ENCODE measurements around the gene PRKCA. TPM values are rescaled to one million over a fixed set of nuclear protein-coding genes. Genes with fewer than 3 reads are reported as not detected.

PRKCA gene
- total RNA-seq, 1 donor from 2014 or later = 2.2 TPM

DNA sequence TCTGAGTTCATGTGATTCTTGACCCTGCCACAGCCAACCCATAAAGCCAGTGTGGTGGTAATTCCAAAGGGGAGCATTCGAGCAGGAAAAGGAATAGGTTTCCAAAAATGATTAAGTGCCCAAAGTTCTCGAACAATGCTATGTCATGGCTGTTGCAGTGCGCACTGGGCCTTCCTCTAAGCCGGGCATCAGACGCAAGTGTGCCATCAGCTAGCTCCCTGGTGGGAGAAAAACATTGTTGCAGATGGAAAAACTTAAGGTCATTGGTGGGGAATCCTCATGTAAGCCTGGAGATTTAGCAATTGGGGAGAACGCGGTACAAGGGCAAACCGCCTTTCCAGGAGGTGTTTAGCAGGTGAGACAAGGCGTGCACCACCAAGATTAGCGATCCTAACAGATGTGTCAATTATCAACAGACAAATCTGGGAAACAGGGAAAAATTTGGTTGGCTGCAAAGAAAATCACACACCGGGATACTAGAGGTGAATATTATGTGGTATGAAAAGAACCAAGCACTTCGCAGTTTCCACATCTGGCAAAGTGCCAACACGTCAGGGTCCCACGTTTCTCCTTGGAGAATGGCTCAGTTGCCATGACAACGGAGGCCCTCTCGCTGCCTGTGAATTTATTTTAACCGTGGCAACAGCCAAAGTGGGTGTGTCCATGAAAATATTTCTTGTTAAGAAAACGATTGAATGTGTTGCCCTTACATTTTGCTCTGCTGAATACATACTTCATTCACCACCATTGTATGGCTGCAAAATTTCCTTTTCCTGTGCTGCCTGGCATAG is 414.0 kb downstream of the PRKCA start:
- H3K27me3 Mint-ChIP-seq = peaks cover 10% of the 10 kb centered on the region
- TF ChIP-seq, protein P1, sequence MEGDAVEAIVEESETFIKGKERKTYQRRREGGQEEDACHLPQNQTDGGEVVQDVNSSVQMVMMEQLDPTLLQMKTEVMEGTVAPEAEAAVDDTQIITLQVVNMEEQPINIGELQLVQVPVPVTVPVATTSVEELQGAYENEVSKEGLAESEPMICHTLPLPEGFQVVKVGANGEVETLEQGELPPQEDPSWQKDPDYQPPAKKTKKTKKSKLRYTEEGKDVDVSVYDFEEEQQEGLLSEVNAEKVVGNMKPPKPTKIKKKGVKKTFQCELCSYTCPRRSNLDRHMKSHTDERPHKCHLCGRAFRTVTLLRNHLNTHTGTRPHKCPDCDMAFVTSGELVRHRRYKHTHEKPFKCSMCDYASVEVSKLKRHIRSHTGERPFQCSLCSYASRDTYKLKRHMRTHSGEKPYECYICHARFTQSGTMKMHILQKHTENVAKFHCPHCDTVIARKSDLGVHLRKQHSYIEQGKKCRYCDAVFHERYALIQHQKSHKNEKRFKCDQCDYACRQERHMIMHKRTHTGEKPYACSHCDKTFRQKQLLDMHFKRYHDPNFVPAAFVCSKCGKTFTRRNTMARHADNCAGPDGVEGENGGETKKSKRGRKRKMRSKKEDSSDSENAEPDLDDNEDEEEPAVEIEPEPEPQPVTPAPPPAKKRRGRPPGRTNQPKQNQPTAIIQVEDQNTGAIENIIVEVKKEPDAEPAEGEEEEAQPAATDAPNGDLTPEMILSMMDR (IDR thresholded peaks at IDR 0.05) = no peak
- ChIA-PET CTCF (interaction anchor here (0.6 kb wide), 1 partner anchor 187 kb away, joined by 3 read pairs; no protein-coding TSS in a partner anchor), POLR2A (no interaction called here)
- DNase-seq (no peak), ATAC-seq (ENCODE audit: low read depth) (no peak)
- intact Hi-C loops (cut with micrococcal nuclease) = loop anchor here (5.0 to 10.0 kb wide), 2 partner anchors 368 to 971 kb away; no protein-coding TSS in a partner anchor
- H3K4me3 Mint-ChIP-seq = no peak overlapping the region
- H3K9me3 Mint-ChIP-seq = no peaks in the 10 kb centered on the region
- no peak overlapping the region for H3K27ac Mint-ChIP-seq
- no peaks in the 10 kb centered on the region for H3K36me3 Mint-ChIP-seq (ENCODE audit: low read depth)
- no peaks in the 10 kb centered on the region for H3K4me1 Mint-ChIP-seq

DNA sequence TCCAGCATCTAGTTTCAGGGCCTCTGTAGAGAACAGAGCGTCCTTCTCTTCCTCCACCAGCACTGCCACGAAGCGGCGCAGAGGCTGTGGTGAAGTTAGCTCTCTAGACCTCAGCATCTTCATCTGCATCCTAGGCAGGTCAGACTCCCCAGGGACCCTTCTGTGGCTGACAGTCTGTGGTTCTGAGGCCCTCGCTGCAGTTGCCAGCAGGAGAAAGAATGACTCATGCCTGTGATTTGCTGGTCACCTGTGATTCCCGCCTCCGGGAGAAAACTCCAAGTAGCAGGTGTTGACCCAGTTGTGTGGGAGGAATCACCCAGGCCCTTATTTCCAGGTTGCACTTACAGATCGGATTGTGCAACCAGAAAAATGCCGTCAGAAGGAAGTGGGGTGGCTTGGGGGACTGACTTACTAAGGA is 415.2 kb downstream of the PRKCA start:
- Mint-ChIP-seq H3K36me3 (ENCODE audit: low read depth) (no peaks in the 10 kb centered on the region), H3K4me3 (no peak overlapping the region), H3K4me1 (no peaks in the 10 kb centered on the region), H3K9me3 (no peaks in the 10 kb centered on the region), H3K27ac (no peak overlapping the region), H3K27me3 (peaks cover 10% of the 10 kb centered on the region)
- peak; percentile 71 for ATAC-seq (ENCODE audit: low read depth)
- ChIA-PET CTCF (no interaction called here), POLR2A (no interaction called here)
- intact Hi-C loops (cut with micrococcal nuclease) = loop anchor here (5.0 to 10.0 kb wide), 2 partner anchors 367 to 970 kb away; no protein-coding TSS in a partner anchor
- DNase-seq = no peak
- TF ChIP-seq, protein P1 (IDR thresholded peaks at IDR 0.05) = no peak

DNA sequence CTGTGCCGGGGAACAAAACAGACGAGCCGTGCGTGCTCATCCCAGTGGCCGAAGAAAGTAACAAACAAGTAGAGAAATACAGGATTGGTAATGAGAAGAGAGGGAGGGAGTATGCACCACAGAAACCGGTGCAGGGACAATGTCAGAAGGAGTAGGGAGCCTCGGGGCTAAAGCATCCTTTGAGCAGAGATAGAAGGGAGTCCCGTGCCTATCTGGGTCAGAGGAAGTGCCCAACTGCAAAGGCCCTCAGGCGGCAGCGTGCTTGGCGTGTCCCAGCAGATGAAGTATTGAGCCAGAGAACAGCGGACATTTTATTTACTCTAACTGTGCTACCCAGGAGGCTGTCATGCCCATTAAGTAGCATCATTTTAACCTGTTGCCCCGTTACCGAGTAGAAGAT is 417.6 kb downstream of the PRKCA start:
- Mint-ChIP-seq H3K27me3 (peaks cover 7% of the 10 kb centered on the region), H3K36me3 (ENCODE audit: low read depth) (no peaks in the 10 kb centered on the region), H3K4me1 (no peaks in the 10 kb centered on the region), H3K9me3 (no peaks in the 10 kb centered on the region), H3K4me3 (no peak overlapping the region), H3K27ac (no peak overlapping the region)
- no peak for ATAC-seq (ENCODE audit: low read depth)
- CTCF ChIA-PET = no interaction called here
- POLR2A ChIA-PET = no interaction called here
- TF ChIP-seq, protein P1 (IDR thresholded peaks at IDR 0.05) = no peak
- intact Hi-C loops (cut with micrococcal nuclease) = loop anchor here (10.0 kb wide), 1 partner anchor 1745 kb away; no protein-coding TSS in a partner anchor
- DNase-seq = no peak

DNA sequence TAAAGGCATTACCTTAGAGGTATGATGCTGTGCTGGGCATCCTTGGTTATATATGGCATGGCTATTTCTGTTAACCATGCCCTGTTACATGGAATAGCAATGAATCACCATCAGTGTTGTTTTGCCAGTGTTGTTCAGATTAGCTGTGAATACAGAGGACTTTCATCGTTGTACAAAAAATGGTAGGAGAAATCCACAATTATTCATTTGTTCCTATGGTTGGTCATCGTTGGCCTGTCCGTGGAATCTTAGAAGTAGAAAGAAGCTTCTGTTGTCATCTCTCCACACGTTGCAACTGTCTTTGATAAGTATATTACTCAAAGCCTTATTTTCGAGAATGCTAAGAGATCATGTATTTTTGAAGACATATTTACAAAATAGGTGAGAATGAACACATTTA is 418.2 kb downstream of the PRKCA start:
- Mint-ChIP-seq H3K27me3 (peaks cover 7% of the 10 kb centered on the region), H3K27ac (no peak overlapping the region), H3K4me3 (no peak overlapping the region), H3K4me1 (no peaks in the 10 kb centered on the region), H3K9me3 (no peaks in the 10 kb centered on the region), H3K36me3 (ENCODE audit: low read depth) (no peaks in the 10 kb centered on the region)
- ATAC-seq (ENCODE audit: low read depth) (no peak), DNase-seq (no peak)
- intact Hi-C loops (cut with micrococcal nuclease) = loop anchor here (10.0 kb wide), 1 partner anchor 1744 kb away; no protein-coding TSS in a partner anchor
- TF ChIP-seq, protein P1 (IDR thresholded peaks at IDR 0.05) = no peak
- POLR2A ChIA-PET = no interaction called here
- CTCF ChIA-PET = no interaction called here

DNA sequence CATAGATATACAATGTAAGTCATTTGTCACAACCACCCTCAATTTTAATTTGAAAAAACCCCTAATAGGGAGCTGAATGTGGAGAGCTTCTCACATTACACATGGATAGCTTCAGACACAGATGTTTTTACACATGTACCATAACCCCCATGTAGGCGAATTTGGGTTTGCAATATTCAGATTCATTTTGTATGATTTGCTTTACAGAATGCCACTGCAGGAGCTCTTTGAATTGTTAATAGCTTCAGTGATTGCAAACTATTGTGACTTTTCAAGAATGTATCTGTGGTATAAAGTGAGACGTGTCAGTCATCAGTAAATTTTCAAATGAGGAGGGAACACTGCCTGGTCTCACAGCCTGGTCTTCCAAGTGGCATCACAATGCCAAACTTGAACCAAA is 419.9 kb downstream of the PRKCA start:
- no peaks in the 10 kb centered on the region for H3K36me3 Mint-ChIP-seq (ENCODE audit: low read depth)
- intact Hi-C loops (cut with micrococcal nuclease) = loop anchor here (10.0 kb wide), 1 partner anchor 1742 kb away; no protein-coding TSS in a partner anchor
- no peak for DNase-seq
- ATAC-seq (ENCODE audit: low read depth) = no peak
- no peaks in the 10 kb centered on the region for H3K9me3 Mint-ChIP-seq
- no peak overlapping the region for H3K4me3 Mint-ChIP-seq
- peaks cover 8% of the 10 kb centered on the region for H3K27me3 Mint-ChIP-seq
- H3K27ac Mint-ChIP-seq = no peak overlapping the region
- ChIA-PET POLR2A (no interaction called here), CTCF (no interaction called here)
- TF ChIP-seq, protein P1 (IDR thresholded peaks at IDR 0.05) = no peak
- no peaks in the 10 kb centered on the region for H3K4me1 Mint-ChIP-seq
